Measurements from ENCODE around the gene COL5A1. TPM values are rescaled to one million over a fixed set of nuclear protein-coding genes. Genes with fewer than 3 reads are reported as not detected.

COL5A1 gene
- total RNA-seq, 1 donor = 295 TPM

- DNase-seq (ENCODE audit: low read depth) = no peak
- no peak for TF ChIP-seq CTCF (IDR thresholded peaks at IDR 0.05; ENCODE audit: insufficient read depth, low read depth, low read length)
Observed at GRCh38 chr9:134695144-134695543, 53.5 kb downstream of the COL5A1 start.

GRCh38 chr9:134696433-134696832 is 54.8 kb downstream of the COL5A1 start:
- DNase-seq (ENCODE audit: low read depth) = no peak
- no peak overlapping the region for H3K4me3 ChIP-seq (ENCODE audit: low read depth, low read length)
- TF ChIP-seq CTCF (IDR thresholded peaks at IDR 0.05; ENCODE audit: insufficient read depth, low read depth, low read length) = no peak

More at GRCh38 chr9:134695144-134695543, 53.5 kb downstream of the COL5A1 start:
- H3K4me3 ChIP-seq (ENCODE audit: low read depth, low read length) = no peak overlapping the region

GRCh38 chr9:134698111-134698510 is 56.5 kb downstream of the COL5A1 start:
- no peak for TF ChIP-seq CTCF (IDR thresholded peaks at IDR 0.05; ENCODE audit: insufficient read depth, low read depth, low read length)
- DNase-seq (ENCODE audit: low read depth) = no peak

GRCh38 chr9:134698587-134699342 is 57.2 kb downstream of the COL5A1 start:
- DNase-seq (ENCODE audit: low read depth) = peak; percentile 58
- peak; percentile 81 for TF ChIP-seq CTCF (IDR thresholded peaks at IDR 0.05; ENCODE audit: insufficient read depth, low read depth, low read length)
- H3K4me3 ChIP-seq (ENCODE audit: low read depth, low read length) = no peak overlapping the region

More at GRCh38 chr9:134698111-134698510, 56.5 kb downstream of the COL5A1 start:
- H3K4me3 ChIP-seq (ENCODE audit: low read depth, low read length) = no peak overlapping the region

- peak; percentile 69 for DNase-seq (ENCODE audit: low read depth)
- TF ChIP-seq CTCF (IDR thresholded peaks at IDR 0.05; ENCODE audit: insufficient read depth, low read depth, low read length) = no peak
- no peak overlapping the region for H3K4me3 ChIP-seq (ENCODE audit: low read depth, low read length)
Observed at GRCh38 chr9:134699343-134699740, 57.7 kb downstream of the COL5A1 start.

- TF ChIP-seq CTCF (IDR thresholded peaks at IDR 0.05; ENCODE audit: insufficient read depth, low read depth, low read length) = no peak
- DNase-seq (ENCODE audit: low read depth) = no peak
- H3K4me3 ChIP-seq (ENCODE audit: low read depth, low read length) = no peak overlapping the region
Observed at GRCh38 chr9:134700636-134701350, 59.2 kb downstream of the COL5A1 start.

All from fibroblast of villous mesenchyme (primary cell).